H1 (cell line): ENCODE data around the gene ABI3. TPM values are rescaled to one million over a fixed set of nuclear protein-coding genes. Genes with fewer than 3 reads are reported as not detected.

Source experiments
- CTCF ChIA-PET: fragments of 300-600 bp; sonication (Branson Sonifier 250); formaldehyde crosslinking; loops from one replicate; lab custom pipeline; 2021; ENCODE audit not compliant: partially characterized antibody; lab: Charles Lee
- POLR2A ChIA-PET: fragments of 300-600 bp; sonication (Branson Sonifier 250); formaldehyde crosslinking; loops from one replicate; lab custom pipeline; 2021; ENCODE audit warnings: inconsistent platforms; ENCODE audit not compliant: partially characterized antibody; lab: Charles Lee
- DNase-seq, 2 experiments: peaks; one replicate each; pipeline versions ENCODE4 v3.0.0 to v3.0.0-alpha.2; 2010 to 2022; ENCODE audit warnings: low spot score in 2 of 2, low read depth in 1 of 2, mixed read lengths in 1 of 2
- FAIRE-seq: peaks from 2 replicates; lab custom pipeline; 2011; peaks lifted over from hg19 to GRCh38; lab: Jason Lieb, UNC
- H2AFZ ChIP-seq: 2 replicates; pipeline ENCODE4 v1.8.1; 2012; ENCODE audit warnings: low read length, inconsistent platforms
- H2AK5ac ChIP-seq: 2 replicates; pipeline ENCODE4 v1.6.1; 2013; ENCODE audit warnings: low read depth, low read length
- H2BK120ac ChIP-seq: replicated peaks from 2 replicates; pipeline ENCODE3; 2013; ENCODE audit warnings: low read depth, low read length, inconsistent platforms
- H2BK12ac ChIP-seq: 2 replicates; pipeline ENCODE4 v1.6.1; 2013; ENCODE audit warnings: low read depth, low read length
- H2BK15ac ChIP-seq: 2 replicates; pipeline ENCODE4 v1.6.1; 2013; ENCODE audit warnings: low read length
- H2BK20ac ChIP-seq: 2 replicates; pipeline ENCODE4 v1.6.1; 2013; ENCODE audit warnings: low read length
- H2BK5ac ChIP-seq: 2 replicates; pipeline ENCODE4 v1.6.1; 2013; ENCODE audit warnings: low read depth, low read length
- H3K14ac ChIP-seq: 2 replicates; pipeline ENCODE4 v1.6.1; 2013; ENCODE audit warnings: inconsistent platforms; ENCODE audit not compliant: insufficient read length
- H3K18ac ChIP-seq: 2 replicates; pipeline ENCODE4 v1.6.1; 2013; ENCODE audit warnings: low read length; ENCODE audit errors: extremely low read depth
- H3K23ac ChIP-seq: 2 replicates; pipeline ENCODE4 v1.6.1; 2013; ENCODE audit warnings: inconsistent platforms; ENCODE audit not compliant: insufficient read length
- H3K23me2 ChIP-seq: 2 replicates; pipeline ENCODE4 v1.6.1; 2013; ENCODE audit warnings: low read depth, low read length
- H3K27ac ChIP-seq: 2 replicates; pipeline ENCODE4 v1.6.1; 2011; ENCODE audit warnings: low read depth, low read length, inconsistent platforms
- H3K27me3 ChIP-seq, 4 experiments: replicated peaks in 1 of 4; 1 replicate in 1 of 4; 2 replicates in 3 of 4; pipeline versions ENCODE4 v1.6.1 to v1.8.1; 2011 to 2013; ENCODE audit warnings: low read length in 3 of 4, mild to moderate bottlenecking in 3 of 4, inconsistent platforms in 2 of 4, mixed read lengths in 2 of 4, moderate library complexity in 1 of 4; ENCODE audit not compliant: control insufficient read depth in 3 of 4, insufficient read depth in 3 of 4; ENCODE audit errors: extremely low read depth in 1 of 4
- H3K36me3 ChIP-seq, 4 experiments: 2 replicates each; pipeline versions ENCODE4 v1.6.1 to v1.8.1; 2011 to 2013; ENCODE audit warnings: mild to moderate bottlenecking in 4 of 4, low read length in 3 of 4, moderate library complexity in 2 of 4, control low read depth in 1 of 4, inconsistent platforms in 1 of 4; ENCODE audit not compliant: insufficient read depth in 4 of 4, control insufficient read depth in 2 of 4
- H3K4ac ChIP-seq: replicated peaks from 2 replicates; pipeline ENCODE3; 2013; ENCODE audit warnings: low read length, low read depth, mixed read lengths, inconsistent platforms; ENCODE audit not compliant: insufficient read length
- H3K4me1 ChIP-seq, 4 experiments: replicated peaks in 1 of 4; 1 replicate in 1 of 4; 2 replicates in 3 of 4; pipeline versions ENCODE4 v1.6.1 to v1.8.1; 2011 to 2013; ENCODE audit warnings: low read length in 3 of 4, inconsistent platforms in 2 of 4, mixed read lengths in 1 of 4; ENCODE audit not compliant: insufficient read depth in 4 of 4, control insufficient read depth in 3 of 4
- H3K4me2 ChIP-seq, 2 experiments: 2 replicates each; pipeline versions ENCODE4 v1.6.1 to v1.8.1; 2011 to 2013; ENCODE audit warnings: low read depth in 2 of 2, low read length in 2 of 2, control low read depth in 1 of 2, inconsistent platforms in 1 of 2, mild to moderate bottlenecking in 1 of 2; ENCODE audit not compliant: insufficient read depth in 1 of 2
- H3K4me3 ChIP-seq, 4 experiments: fragments of 200-600, 300-600 bp in 1 of 4; sonication (generic), shearing (Covaris generic), sonication (Bioruptor Twin) in 1 of 4; 2 replicates each; pipeline versions ENCODE4 v1.5.1 to v1.8.1; 2011 to 2016; ENCODE audit warnings: low read length in 4 of 4, low read depth in 3 of 4, control low read depth in 2 of 4, inconsistent platforms in 2 of 4, mild to moderate bottlenecking in 2 of 4, mixed read lengths in 1 of 4, moderate library complexity in 1 of 4; ENCODE audit not compliant: insufficient read depth in 2 of 4; ENCODE audit errors: extremely low read depth in 1 of 4
- H3K56ac ChIP-seq: replicated peaks from 2 replicates; pipeline ENCODE3; 2013; ENCODE audit warnings: low read depth, mild to moderate bottlenecking, mixed read lengths, low read length, inconsistent platforms; ENCODE audit not compliant: insufficient read length
- H3K79me1 ChIP-seq: 2 replicates; pipeline ENCODE4 v1.6.1; 2013; ENCODE audit warnings: low read depth, low read length, control low read depth
- H3K79me2 ChIP-seq, 2 experiments: 2 replicates each; pipeline versions ENCODE4 v1.6.1 to v1.8.1; 2012 to 2013; ENCODE audit warnings: low read length in 2 of 2, mild to moderate bottlenecking in 2 of 2, inconsistent platforms in 1 of 2; ENCODE audit not compliant: insufficient read depth in 2 of 2, control insufficient read depth in 1 of 2
- H3K9ac ChIP-seq, 4 experiments: replicated peaks in 1 of 4; 1 replicate in 1 of 4; 2 replicates in 3 of 4; pipeline versions ENCODE4 v1.6.1 to v1.8.1; 2011 to 2013; ENCODE audit warnings: low read depth in 3 of 4, low read length in 3 of 4, control low read depth in 2 of 4, mild to moderate bottlenecking in 2 of 4, moderate library complexity in 2 of 4, inconsistent platforms in 1 of 4; ENCODE audit errors: extremely low read depth in 1 of 4
- H3K9me3 ChIP-seq, 2 experiments: 2 replicates each; pipeline versions ENCODE4 v1.6.1 to v1.8.1; 2012 to 2013; ENCODE audit warnings: mild to moderate bottlenecking in 2 of 2, moderate library complexity in 2 of 2, control low read depth in 1 of 2, inconsistent platforms in 1 of 2, low read depth in 1 of 2, low read length in 1 of 2, mixed read lengths in 1 of 2; ENCODE audit not compliant: insufficient read depth in 2 of 2
- H4K20me1 ChIP-seq, 2 experiments: replicated peaks in 1 of 2; 2 replicates each; pipeline versions ENCODE3 to v1.8.1; 2011 to 2013; ENCODE audit warnings: inconsistent platforms in 2 of 2, low read length in 2 of 2, mild to moderate bottlenecking in 1 of 2; ENCODE audit not compliant: insufficient read depth in 2 of 2, control insufficient read depth in 1 of 2
- H4K5ac ChIP-seq: 2 replicates; pipeline ENCODE4 v1.6.1; 2013; ENCODE audit warnings: low read length, low read depth, mixed read lengths, inconsistent platforms; ENCODE audit not compliant: insufficient read length
- H4K8ac ChIP-seq: 2 replicates; pipeline ENCODE4 v1.8.0; 2013; ENCODE audit warnings: mild to moderate bottlenecking, moderate library complexity, low read length, inconsistent platforms; ENCODE audit not compliant: insufficient read depth; ENCODE audit errors: extremely low read depth
- H4K91ac ChIP-seq: replicated peaks from 2 replicates; pipeline ENCODE3; 2013; ENCODE audit warnings: low read length, mixed read lengths, inconsistent platforms; ENCODE audit not compliant: insufficient read length
- ASH2L ChIP-seq: fragments of 200-600, 300-600 bp; sonication (generic); IDR thresholded peaks from one replicate; pipeline ENCODE4 v1.7.1; 2017; ENCODE audit warnings: low read length
- CTBP2 ChIP-seq: IDR thresholded peaks from 2 replicates; pipeline ENCODE4 v1.7.0; 2011; ENCODE audit warnings: borderline replicate concordance, mild to moderate bottlenecking, moderate library complexity, mixed read lengths, low read length; ENCODE audit not compliant: insufficient read depth, insufficient read length
- FOSL1 ChIP-seq: IDR thresholded peaks from 2 replicates; pipeline ENCODE4 v1.6.1; 2011; ENCODE audit warnings: mild to moderate bottlenecking, low read depth, low read length, moderate library complexity; ENCODE audit not compliant: insufficient read depth
- JUND ChIP-seq: IDR thresholded peaks from 2 replicates; pipeline ENCODE4 v1.6.1; 2011; ENCODE audit warnings: mild to moderate bottlenecking, improper control_type of control experiment, low read length
- MAFK ChIP-seq: IDR thresholded peaks from 2 replicates; pipeline ENCODE4 v1.6.1; 2012; ENCODE audit warnings: low read depth, mild to moderate bottlenecking, improper control_type of control experiment, low read length
- PHF8 ChIP-seq: fragments of 200-600 bp; sonication (generic); conservative IDR thresholded peaks from 2 replicates; pipeline ENCODE4 v1.7.1; 2012; ENCODE audit warnings: low read depth, mild to moderate bottlenecking, inconsistent platforms, low read length, moderate library complexity
- WGBS, 2 experiments: shearing (Covaris generic) in 1 of 2; methylation state at CpG; one replicate each; pipeline versions ENCODE4 v1.1.6 to v1.1.7; 2013 to 2015; ENCODE audit warnings: low lambda C conversion rate in 2 of 2, mixed read lengths in 2 of 2, inconsistent platforms in 1 of 2, low coverage in 1 of 2, missing lambda C conversion rate in 1 of 2; ENCODE audit not compliant: insufficient replicate concordance in 2 of 2, insufficient coverage in 1 of 2, insufficient read length in 1 of 2; ENCODE audit errors: extremely low coverage in 1 of 2, missing lambda C conversion rate in 1 of 2; 5-methylcytosine and 5-hydroxymethylcytosine counted together
- polyA plus RNA-seq, 7 experiments: library from polyadenylated mRNA; depleted of rRNA in 3 of 7; stranded (reverse) in 5 of 7; unstranded in 2 of 7; fragments of >200 nt in 5 of 7; fragments of 200-250 nt in 2 of 7; gene quantifications; 1 replicate in 5 of 7; 2 replicates in 1 of 7; 4 replicates in 1 of 7; pipeline versions ENCODE4 v1.2.1 to v1.2.3, GENCODE V29; 2011 to 2013; ENCODE audit warnings: missing spikeins in 2 of 7, mixed read lengths in 2 of 7
- total RNA-seq: library from RNA; stranded (reverse); fragmentation: NEBNext Ultra II Directional; extraction: Animal tissue kit (Norgen Biotek cat#: 25700); gene quantifications from 2 replicates; pipeline ENCODE4 v1.2.1, GENCODE V29; 2021
- TF ChIP-seq, protein P1 (sequence below): IDR thresholded peaks from 2 replicates; pipeline ENCODE4 v1.6.1; 2011; ENCODE audit warnings: low read length, improper control_type of control experiment

ABI3 gene
- total and polyA plus RNA-seq, 2 of the 8 experiments (the other 6 are each of a cell fraction or from before 2014, with no cell fraction given) = 1.3 to 2.5 TPM

GRCh38 chr17:49240619-49241018 is 30.1 kb downstream of the ABI3 start:
- no peaks in the 10 kb centered on the region for H3K79me2 ChIP-seq
- no peaks in the 10 kb centered on the region for H3K79me1 ChIP-seq
- no peak overlapping the region for H4K8ac ChIP-seq
- no peak overlapping the region for H3K9ac ChIP-seq
- H3K4me2 ChIP-seq = no peak overlapping the region
- H3K56ac ChIP-seq = no peak overlapping the region
- no peaks in the 10 kb centered on the region for H4K20me1 ChIP-seq
- no peaks in the 10 kb centered on the region for H3K27me3 ChIP-seq
- H3K4ac ChIP-seq = no peak overlapping the region
- no peak overlapping the region for H3K14ac ChIP-seq
- no peak overlapping the region for H2BK120ac ChIP-seq
- DNase-seq (no peak), FAIRE-seq (no peak)
- POLR2A ChIA-PET = interaction anchor here (1.7 kb wide), 1 partner anchor 16 kb away, joined by 7 read pairs; no protein-coding TSS in a partner anchor
- H2AK5ac ChIP-seq = no peak overlapping the region
- H2BK20ac ChIP-seq = no peak overlapping the region
- H3K4me3 ChIP-seq = no peak overlapping the region
- H3K27ac ChIP-seq = no peak overlapping the region
- no peaks in the 10 kb centered on the region for H3K36me3 ChIP-seq
- H4K5ac ChIP-seq = no peak overlapping the region
- no peak overlapping the region for H2BK15ac ChIP-seq
- no peak overlapping the region for H3K18ac ChIP-seq
- no peaks in the 10 kb centered on the region for H3K9me3 ChIP-seq
- H3K4me1 ChIP-seq = peaks cover 2 to 5% (median 4%) of the 10 kb centered on the region in 4 experiments; a peak in 5 of 7 replicates
- H3K23ac ChIP-seq = no peak overlapping the region
- H4K91ac ChIP-seq = no peak overlapping the region
- H2BK12ac ChIP-seq = no peak overlapping the region
- WGBS, 2 experiments = 81% methylated on average over 1 of the region's 1 CpG; no CpG with 5 or more reads in 1 of the 2 experiments
- no peak overlapping the region for H2BK5ac ChIP-seq
- TF ChIP-seq, protein P1, sequence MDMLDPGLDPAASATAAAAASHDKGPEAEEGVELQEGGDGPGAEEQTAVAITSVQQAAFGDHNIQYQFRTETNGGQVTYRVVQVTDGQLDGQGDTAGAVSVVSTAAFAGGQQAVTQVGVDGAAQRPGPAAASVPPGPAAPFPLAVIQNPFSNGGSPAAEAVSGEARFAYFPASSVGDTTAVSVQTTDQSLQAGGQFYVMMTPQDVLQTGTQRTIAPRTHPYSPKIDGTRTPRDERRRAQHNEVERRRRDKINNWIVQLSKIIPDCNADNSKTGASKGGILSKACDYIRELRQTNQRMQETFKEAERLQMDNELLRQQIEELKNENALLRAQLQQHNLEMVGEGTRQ = no peak
- TF ChIP-seq MAFK (no peak), PHF8 (no peak), FOSL1 (no peak), JUND (no peak), ASH2L (no peak), CTBP2 (no peak)
- H2AFZ ChIP-seq = no peak overlapping the region
- H3K23me2 ChIP-seq = no peaks in the 10 kb centered on the region
- CTCF ChIA-PET = interaction anchor here (0.7 to 3.7 kb wide), 8 partner anchors 13 to 168 kb away, joined by 3 to 15 read pairs (median 6); no protein-coding TSS in a partner anchor
